Measurements from ENCODE around the gene ARHGDIA.

- TF ChIP-seq, protein P1, sequence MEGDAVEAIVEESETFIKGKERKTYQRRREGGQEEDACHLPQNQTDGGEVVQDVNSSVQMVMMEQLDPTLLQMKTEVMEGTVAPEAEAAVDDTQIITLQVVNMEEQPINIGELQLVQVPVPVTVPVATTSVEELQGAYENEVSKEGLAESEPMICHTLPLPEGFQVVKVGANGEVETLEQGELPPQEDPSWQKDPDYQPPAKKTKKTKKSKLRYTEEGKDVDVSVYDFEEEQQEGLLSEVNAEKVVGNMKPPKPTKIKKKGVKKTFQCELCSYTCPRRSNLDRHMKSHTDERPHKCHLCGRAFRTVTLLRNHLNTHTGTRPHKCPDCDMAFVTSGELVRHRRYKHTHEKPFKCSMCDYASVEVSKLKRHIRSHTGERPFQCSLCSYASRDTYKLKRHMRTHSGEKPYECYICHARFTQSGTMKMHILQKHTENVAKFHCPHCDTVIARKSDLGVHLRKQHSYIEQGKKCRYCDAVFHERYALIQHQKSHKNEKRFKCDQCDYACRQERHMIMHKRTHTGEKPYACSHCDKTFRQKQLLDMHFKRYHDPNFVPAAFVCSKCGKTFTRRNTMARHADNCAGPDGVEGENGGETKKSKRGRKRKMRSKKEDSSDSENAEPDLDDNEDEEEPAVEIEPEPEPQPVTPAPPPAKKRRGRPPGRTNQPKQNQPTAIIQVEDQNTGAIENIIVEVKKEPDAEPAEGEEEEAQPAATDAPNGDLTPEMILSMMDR (IDR thresholded peaks at IDR 0.05 in 8 of 11, conservative IDR thresholded peaks at IDR 0.05 in 3 of 11) = no peak
- no peak for TF ChIP-seq POLR2A (IDR thresholded peaks at IDR 0.05)
Observed at GRCh38 chr17:81870131-81870980, 781 bp downstream of the ARHGDIA start.
